ENCODE measurements around the gene SRL. TPM values are rescaled to one million over a fixed set of nuclear protein-coding genes. Genes with fewer than 3 reads are reported as not detected.

The SRL gene
- total RNA-seq: not detected

- no peak within 1 kb of the TSS for H3K27ac Mint-ChIP-seq
- CTCF ChIA-PET: no interaction called here
These were observed at the start of gene SRL for GRCh38 chr16:4241928-4242283. Gene SRL (minus strand): TSS chr16:4242080. CDS start chr16:4242067, 13 bp downstream.

GRCh38 chr16:4290236-4290830 is 48.5 kb upstream of the SRL start:
- Mint-ChIP-seq H3K9me3 (ENCODE audit: low read depth) (no peaks in the 10 kb centered on the region), H3K4me1 (peaks cover 9% of the 10 kb centered on the region), H3K27me3 (peaks cover 6% of the 10 kb centered on the region), H3K4me3 (no peak overlapping the region), H3K36me3 (no peaks in the 10 kb centered on the region), H3K27ac (no peak overlapping the region)
- CTCF ChIA-PET: interaction anchor here (0.7 to 3.5 kb wide), 8 partner anchors 10 to 87 kb away, joined by 3 to 101 read pairs (median 3); no protein-coding TSS in a partner anchor
- ATAC-seq (no peak), DNase-seq (no peak)

More at GRCh38 chr16:4241928-4242283, at the start of gene SRL:
- H3K27me3 Mint-ChIP-seq: peaks cover 10% of the 10 kb centered on the region
- DNase-seq (no peak), ATAC-seq (no peak)
- no peaks in the 10 kb centered on the region for H3K9me3 Mint-ChIP-seq (ENCODE audit: low read depth)
- peaks cover 6% of the 10 kb centered on the region for H3K4me1 Mint-ChIP-seq
- no peak within 1 kb of the TSS for H3K4me3 Mint-ChIP-seq
- no peaks in the 10 kb centered on the region for H3K36me3 Mint-ChIP-seq

- no peaks in the 10 kb centered on the region for H3K9me3 Mint-ChIP-seq (ENCODE audit: low read depth)
- CTCF ChIA-PET: interaction anchor here (0.6 to 3.5 kb wide), 23 partner anchors 9 to 217 kb away, joined by 3 to 101 read pairs (median 5); partner anchors contain the start of genes GLIS2 and TFAP4
- peaks cover 5% of the 10 kb centered on the region for H3K27me3 Mint-ChIP-seq
- no peak overlapping the region for H3K4me3 Mint-ChIP-seq
- ATAC-seq: peak; percentile 98
- H3K27ac Mint-ChIP-seq: no peak overlapping the region
- peak; percentile 84 for DNase-seq
- no peaks in the 10 kb centered on the region for H3K36me3 Mint-ChIP-seq
- peaks cover 9% of the 10 kb centered on the region for H3K4me1 Mint-ChIP-seq
These were observed 46.5 kb upstream of the SRL start for GRCh38 chr16:4288148-4288921.

GRCh38 chr16:4285167-4285566 is 43.3 kb upstream of the SRL start:
- Mint-ChIP-seq H3K27me3 (peaks cover 6% of the 10 kb centered on the region), H3K36me3 (no peaks in the 10 kb centered on the region), H3K4me3 (no peak overlapping the region), H3K4me1 (peaks cover 9% of the 10 kb centered on the region), H3K27ac (no peak overlapping the region), H3K9me3 (ENCODE audit: low read depth) (no peaks in the 10 kb centered on the region)
- CTCF ChIA-PET: interaction anchor here (1.7 to 4.5 kb wide), 2 partner anchors 11 to 13 kb away, joined by 6 to 16 read pairs; partner anchors contain the start of gene TFAP4
- ATAC-seq (no peak), DNase-seq (no peak)

GRCh38 chr16:4283939-4284338 is 42.1 kb upstream of the SRL start:
- no peak for DNase-seq
- no peaks in the 10 kb centered on the region for H3K36me3 Mint-ChIP-seq
- H3K4me1 Mint-ChIP-seq: peaks cover 9% of the 10 kb centered on the region
- peaks cover 6% of the 10 kb centered on the region for H3K27me3 Mint-ChIP-seq
- H3K4me3 Mint-ChIP-seq: no peak overlapping the region
- no peaks in the 10 kb centered on the region for H3K9me3 Mint-ChIP-seq (ENCODE audit: low read depth)
- no peak overlapping the region for H3K27ac Mint-ChIP-seq
- ATAC-seq: no peak
- CTCF ChIA-PET: interaction anchor here (1.4 to 4.5 kb wide), 4 partner anchors 10 to 44 kb away, joined by 4 to 16 read pairs (median 7); partner anchors contain the start of gene TFAP4

GRCh38 chr16:4283441-4283840 is 41.6 kb upstream of the SRL start:
- Mint-ChIP-seq H3K27ac (no peak overlapping the region), H3K36me3 (no peaks in the 10 kb centered on the region), H3K27me3 (peaks cover 6% of the 10 kb centered on the region), H3K9me3 (ENCODE audit: low read depth) (no peaks in the 10 kb centered on the region), H3K4me1 (peaks cover 7% of the 10 kb centered on the region), H3K4me3 (no peak overlapping the region)
- CTCF ChIA-PET: interaction anchor here (1.4 to 4.5 kb wide), 4 partner anchors 9 to 45 kb away, joined by 4 to 16 read pairs (median 7); partner anchors contain the start of gene TFAP4
- DNase-seq (no peak), ATAC-seq (no peak)

- H3K9me3 Mint-ChIP-seq (ENCODE audit: low read depth): no peaks in the 10 kb centered on the region
- CTCF ChIA-PET: no interaction called here
- no peak for DNase-seq
- no peak for ATAC-seq
- H3K27ac Mint-ChIP-seq: no peak overlapping the region
- H3K4me3 Mint-ChIP-seq: no peak overlapping the region
- no peaks in the 10 kb centered on the region for H3K36me3 Mint-ChIP-seq
- no peaks in the 10 kb centered on the region for H3K4me1 Mint-ChIP-seq
- H3K27me3 Mint-ChIP-seq: peaks cover 6% of the 10 kb centered on the region
These were observed 38.7 kb upstream of the SRL start for GRCh38 chr16:4280625-4281024.

- Mint-ChIP-seq H3K9me3 (ENCODE audit: low read depth) (no peaks in the 10 kb centered on the region), H3K4me3 (no peak overlapping the region), H3K27me3 (no peaks in the 10 kb centered on the region), H3K36me3 (no peaks in the 10 kb centered on the region), H3K27ac (no peak overlapping the region), H3K4me1 (peaks cover 5% of the 10 kb centered on the region)
- ATAC-seq (no peak), DNase-seq (no peak)
- CTCF ChIA-PET: interaction anchor here (0.8 to 15.2 kb wide), 4 partner anchors 9 to 52 kb away, joined by 3 to 218 read pairs (median 4); no protein-coding TSS in a partner anchor
These were observed 36.2 kb upstream of the SRL start for GRCh38 chr16:4277987-4278513.

- Mint-ChIP-seq H3K27ac (no peak overlapping the region), H3K36me3 (no peaks in the 10 kb centered on the region), H3K4me1 (peaks cover 8% of the 10 kb centered on the region), H3K9me3 (ENCODE audit: low read depth) (no peaks in the 10 kb centered on the region), H3K4me3 (no peak overlapping the region), H3K27me3 (no peaks in the 10 kb centered on the region)
- CTCF ChIA-PET: interaction anchor here (0.5 to 15.2 kb wide), 5 partner anchors 13 to 52 kb away, joined by 3 to 218 read pairs (median 4); no protein-coding TSS in a partner anchor
- ATAC-seq (no peak), DNase-seq (no peak)
These were observed 34.0 kb upstream of the SRL start for GRCh38 chr16:4275861-4276260.

- H3K36me3 Mint-ChIP-seq: no peaks in the 10 kb centered on the region
These were observed 32.0 kb upstream of the SRL start for GRCh38 chr16:4273858-4274311.

GRCh38 chr16:4272114-4272956 is 30.5 kb upstream of the SRL start:
- Mint-ChIP-seq H3K4me3 (peak overlapping the region; percentile 85), H3K27ac (peak overlapping the region; percentile 82), H3K36me3 (no peaks in the 10 kb centered on the region), H3K9me3 (ENCODE audit: low read depth) (no peaks in the 10 kb centered on the region), H3K4me1 (peaks cover 21% of the 10 kb centered on the region), H3K27me3 (no peaks in the 10 kb centered on the region)
- ATAC-seq: peak; percentile 21
- CTCF ChIA-PET: interaction anchor here (0.6 to 15.2 kb wide), 21 partner anchors 11 to 462 kb away, joined by 3 to 218 read pairs (median 5); partner anchors contain the start of genes DNAAF8 and PAM16
- DNase-seq: peak; percentile 65

More at GRCh38 chr16:4273858-4274311, 32.0 kb upstream of the SRL start:
- Mint-ChIP-seq H3K27ac (no peak overlapping the region), H3K4me3 (peak overlapping the region; percentile 85), H3K27me3 (no peaks in the 10 kb centered on the region), H3K4me1 (peaks cover 18% of the 10 kb centered on the region), H3K9me3 (ENCODE audit: low read depth) (no peaks in the 10 kb centered on the region)
- DNase-seq (peak; percentile 76), ATAC-seq (peak; percentile 8)
- CTCF ChIA-PET: interaction anchor here (0.8 to 15.2 kb wide), 19 partner anchors 9 to 216 kb away, joined by 3 to 218 read pairs (median 5); partner anchors contain the start of gene PAM16
